ENCODE measurements around the gene ZNF275.

GRCh38 chrX:153398275-153398960 lies 64.5 kb downstream of the ZNF275 start:
- TF ChIP-seq CTCF (IDR thresholded peaks at IDR 0.05) (no peak), POLR2A (IDR thresholded peaks at IDR 0.05) (no peak)
